ENCODE results near the gene MGLL.
"Not testable (repeated sequence)": the region's sequence is repeated elsewhere in the genome, so short reads cannot be mapped to it uniquely, and the experiment has no call there.

The MGLL gene

GRCh38 chr3:127707851-127708411 lies 114.4 kb downstream of the MGLL start:
- H3K4me1 ChIP-seq (ENCODE audit: control insufficient read depth in 1 of 2, insufficient read depth in 1 of 2, low read depth in 1 of 2, low read length in 1 of 2): peaks cover 7% of the 10 kb centered on the region in 2 experiments
- peaks cover 1% of the 10 kb centered on the region for H3K36me3 ChIP-seq
- no peaks in the 10 kb centered on the region for H3K27me3 ChIP-seq
- TF ChIP-seq CTCF (IDR thresholded peaks at IDR 0.05): no peak
- no peak overlapping the region for H3K27ac ChIP-seq
- no peaks in the 10 kb centered on the region for H3K9me3 ChIP-seq
- H3K4me3 ChIP-seq (ENCODE audit: low read depth in 1 of 2, low read length in 1 of 2): no peak overlapping the region

- Histone ChIP-seq H3K27me3 (no peaks in the 10 kb centered on the region), H3K4me1 (ENCODE audit: control insufficient read depth in 1 of 2, insufficient read depth in 1 of 2, low read depth in 1 of 2, low read length in 1 of 2) (peaks cover 7 to 8% of the 10 kb centered on the region in 2 experiments), H3K4me3 (ENCODE audit: low read depth in 1 of 2, low read length in 1 of 2) (no peak overlapping the region), H3K36me3 (no peaks in the 10 kb centered on the region), H3K27ac (no peak overlapping the region), H3K9me3 (no peaks in the 10 kb centered on the region)
- no peak for TF ChIP-seq CTCF (IDR thresholded peaks at IDR 0.05)
Measured at GRCh38 chr3:127706785-127707351, 115.4 kb downstream of the MGLL start.

GRCh38 chr3:127706312-127706711 lies 116.0 kb downstream of the MGLL start:
- H3K27ac ChIP-seq: no peak overlapping the region
- H3K27me3 ChIP-seq: no peaks in the 10 kb centered on the region
- TF ChIP-seq CTCF (IDR thresholded peaks at IDR 0.05): no peak
- no peaks in the 10 kb centered on the region for H3K36me3 ChIP-seq
- no peaks in the 10 kb centered on the region for H3K9me3 ChIP-seq
- no peak overlapping the region for H3K4me3 ChIP-seq (ENCODE audit: low read depth in 1 of 2, low read length in 1 of 2)
- H3K4me1 ChIP-seq (ENCODE audit: control insufficient read depth in 1 of 2, insufficient read depth in 1 of 2, low read depth in 1 of 2, low read length in 1 of 2): peaks cover 7 to 8% of the 10 kb centered on the region in 2 experiments

GRCh38 chr3:127704840-127705239 lies 117.5 kb downstream of the MGLL start:
- not testable (repeated sequence) for H3K4me3 ChIP-seq (ENCODE audit: low read depth in 1 of 2, low read length in 1 of 2); H3K27me3 ChIP-seq; H3K4me1 ChIP-seq (ENCODE audit: control insufficient read depth in 1 of 2, insufficient read depth in 1 of 2, low read depth in 1 of 2, low read length in 1 of 2); H3K27ac ChIP-seq; H3K36me3 ChIP-seq; H3K9me3 ChIP-seq

GRCh38 chr3:127702151-127702578 lies 120.2 kb downstream of the MGLL start:
- no peaks in the 10 kb centered on the region for H3K27me3 ChIP-seq
- no peak overlapping the region for H3K27ac ChIP-seq
- no peaks in the 10 kb centered on the region for H3K9me3 ChIP-seq
- no peaks in the 10 kb centered on the region for H3K36me3 ChIP-seq
- no peak for TF ChIP-seq CTCF (IDR thresholded peaks at IDR 0.05)
- peaks cover 13 to 15% of the 10 kb centered on the region in 2 experiments for H3K4me1 ChIP-seq (ENCODE audit: control insufficient read depth in 1 of 2, insufficient read depth in 1 of 2, low read depth in 1 of 2, low read length in 1 of 2)
- no peak overlapping the region for H3K4me3 ChIP-seq (ENCODE audit: low read depth in 1 of 2, low read length in 1 of 2)

GRCh38 chr3:127701280-127701911 lies 120.9 kb downstream of the MGLL start:
- TF ChIP-seq CTCF (IDR thresholded peaks at IDR 0.05): no peak
- H3K4me1 ChIP-seq (ENCODE audit: control insufficient read depth in 1 of 2, insufficient read depth in 1 of 2, low read depth in 1 of 2, low read length in 1 of 2): peaks cover 20 to 23% of the 10 kb centered on the region in 2 experiments
- no peak overlapping the region for H3K27ac ChIP-seq
- H3K36me3 ChIP-seq: no peaks in the 10 kb centered on the region
- H3K4me3 ChIP-seq (ENCODE audit: low read depth in 1 of 2, low read length in 1 of 2): no peak overlapping the region
- H3K27me3 ChIP-seq: no peaks in the 10 kb centered on the region
- H3K9me3 ChIP-seq: no peaks in the 10 kb centered on the region
